Inflammatory macrophage (primary cell): ENCODE data around the gene TESMIN.

Experiments used
- DNase-seq, 2 donors: peaks; one replicate each; pipeline ENCODE4 v3.0.0-alpha.2; 2020 to 2022
- total RNA-seq, 18 experiments: gene quantifications; one replicate each; lab custom pipeline; 2026; ENCODE audit warnings: mixed read lengths in 6 of 18, inconsistent platforms in 2 of 18; lab: John Stamatoyannopoulos, UW

TESMIN gene
- 0 to 2.1 (median 0.17) reads per million in 18 experiments for total RNA-seq

DNA sequence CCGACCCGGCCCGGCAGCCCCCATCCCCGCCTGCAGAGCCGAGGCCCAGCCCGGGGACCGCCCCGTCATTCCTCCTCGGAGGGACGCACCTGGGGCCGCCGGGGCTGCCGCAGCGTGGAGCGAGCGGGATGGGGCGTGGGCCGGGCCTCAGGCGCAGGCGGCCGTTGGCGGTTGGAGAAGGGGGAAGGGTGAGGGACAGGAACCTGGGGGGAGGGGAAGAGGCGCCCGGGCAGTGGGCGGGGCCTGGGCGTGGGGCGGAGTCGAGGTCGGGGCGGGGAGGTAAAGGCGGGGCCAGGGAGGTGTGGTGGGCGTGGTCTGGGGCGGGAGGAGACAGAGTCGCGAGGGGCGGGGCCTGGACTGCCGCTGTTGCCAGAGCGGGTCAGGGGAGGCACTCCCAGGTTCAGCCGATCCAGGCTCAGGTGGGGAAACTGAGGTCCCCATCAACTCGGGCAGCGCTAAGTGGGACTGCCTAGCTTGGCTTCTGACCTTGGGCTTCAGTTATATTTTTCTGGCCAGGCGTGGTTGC lies at the start of gene TESMIN:
Gene TESMIN, minus strand, starts transcription at position 190 of the 526 bp plus-strand sequence. CDS start 860 bp downstream, outside the sequence.
- peak; percentile 82 for DNase-seq

DNA sequence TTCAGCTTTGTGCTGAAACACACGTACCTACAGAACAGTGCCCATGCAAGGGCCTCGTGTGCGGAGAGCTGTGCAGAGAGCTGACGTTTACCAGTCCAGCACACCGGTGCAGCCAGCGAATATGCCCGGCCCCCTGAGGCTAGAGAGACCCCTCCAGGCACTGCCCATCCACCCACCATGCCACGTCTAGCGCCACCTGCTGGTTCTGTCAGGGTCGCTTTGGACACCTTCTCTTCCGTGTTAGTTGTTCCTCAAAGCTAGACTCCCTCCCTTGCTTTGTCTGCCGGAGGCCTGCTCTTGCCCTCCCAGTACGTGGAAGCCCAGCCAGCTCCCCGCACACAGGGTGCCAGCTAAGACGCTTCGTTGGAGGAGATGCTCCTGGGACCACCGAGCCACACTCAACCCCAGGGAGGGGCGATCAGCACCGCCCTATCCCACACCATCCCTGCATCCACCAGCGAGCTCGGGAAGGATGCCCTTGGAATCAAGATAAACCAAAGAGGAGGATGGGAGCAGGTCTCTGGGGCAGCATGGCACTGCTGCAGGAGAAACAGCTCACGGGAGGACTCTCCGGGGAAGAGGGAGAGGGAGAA lies 47.0 kb upstream of the TESMIN start:
- peak; percentile 28 to 49 for DNase-seq

- DNase-seq: no peak
Observed at GRCh38 chr11:68796801-68797200, 45.5 kb upstream of the TESMIN start.

GRCh38 chr11:68792400-68792966 lies 41.2 kb upstream of the TESMIN start:
- DNase-seq: no peak

GRCh38 chr11:68784653-68785052 lies 33.3 kb upstream of the TESMIN start:
- DNase-seq: no peak

GRCh38 chr11:68783216-68783821 lies 32.0 kb upstream of the TESMIN start:
- DNase-seq: no peak

- no peak for DNase-seq
Observed at GRCh38 chr11:68782711-68783110, 31.4 kb upstream of the TESMIN start.

- DNase-seq: peak in 1 of 2 donors; percentile 8
Observed at GRCh38 chr11:68780829-68781228, 29.5 kb upstream of the TESMIN start.

- DNase-seq: no peak
Observed at GRCh38 chr11:68778205-68778604, 26.9 kb upstream of the TESMIN start.

- DNase-seq: no peak
Observed at GRCh38 chr11:68776442-68777235, 25.3 kb upstream of the TESMIN start.

DNA sequence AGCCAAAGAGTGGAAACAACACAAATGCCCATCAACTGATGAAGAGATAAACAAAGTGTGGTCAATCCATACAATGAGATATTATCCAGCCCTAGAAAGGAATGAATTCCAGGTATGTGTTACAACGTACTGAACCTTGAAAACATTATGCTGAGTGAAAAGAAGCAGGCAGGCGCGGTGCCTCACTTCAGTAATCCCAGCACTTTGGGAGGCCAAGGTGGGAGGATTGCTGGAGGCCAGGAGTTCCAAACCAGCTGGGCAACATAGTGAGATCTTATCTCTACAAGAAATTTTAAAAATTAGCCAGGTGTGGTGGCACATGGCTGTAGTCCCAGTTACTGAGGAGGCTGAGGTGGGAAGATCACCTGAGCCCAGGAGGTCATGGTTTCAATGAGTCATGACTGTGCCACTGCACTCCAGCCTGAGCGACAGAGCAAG lies 24.6 kb upstream of the TESMIN start:
- DNase-seq: no peak

DNA sequence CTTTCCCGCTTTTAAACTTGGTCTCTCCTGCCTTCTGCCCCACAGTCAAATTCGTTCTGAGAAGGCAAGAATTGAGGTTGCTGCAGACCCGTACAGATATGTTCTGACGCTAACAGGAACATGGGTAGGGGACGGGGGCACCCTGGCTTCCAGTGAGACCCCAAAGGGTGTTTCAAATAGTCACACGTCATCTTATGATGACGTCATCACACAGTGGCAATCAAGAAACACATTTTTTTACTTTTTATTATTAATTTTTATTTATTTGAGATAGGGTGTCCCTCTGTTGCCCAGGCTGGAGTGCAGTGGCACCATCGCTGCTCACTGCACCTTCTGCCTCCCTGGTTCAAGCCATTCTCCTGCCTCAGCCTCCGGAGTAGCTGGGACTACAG lies 22.9 kb upstream of the TESMIN start:
- no peak for DNase-seq

DNA sequence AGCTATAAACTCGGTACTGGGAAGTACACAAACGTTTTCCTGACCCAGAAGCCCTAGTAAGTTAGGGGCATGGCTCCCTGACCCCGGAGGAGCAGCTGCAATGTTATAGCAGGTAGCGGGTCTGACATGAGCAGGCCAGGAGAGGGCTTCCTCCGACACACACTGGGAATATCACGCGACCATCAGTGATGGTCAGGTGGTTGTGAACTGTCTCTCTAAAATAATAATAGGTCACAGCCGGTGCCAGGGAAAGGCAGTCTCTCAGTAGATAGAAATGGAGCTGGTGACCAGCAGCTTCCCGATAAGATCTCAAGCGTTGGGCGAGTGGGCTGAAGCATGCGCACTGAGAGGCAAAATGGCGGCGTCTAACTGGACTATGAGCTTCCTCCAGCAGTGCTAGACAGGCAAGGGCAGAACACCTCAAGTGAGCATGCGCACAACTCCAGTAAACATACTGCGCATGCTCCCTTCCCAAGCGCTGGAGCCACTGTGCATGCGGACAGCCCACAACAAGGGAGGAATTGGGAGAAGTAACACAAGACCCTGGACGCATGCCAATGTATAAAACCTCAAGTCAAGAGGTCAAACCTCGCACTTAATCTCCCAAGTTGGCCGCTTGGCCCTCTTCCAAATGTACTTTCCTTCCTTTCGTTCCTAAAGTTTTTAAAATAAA lies 22.3 kb upstream of the TESMIN start:
- DNase-seq: no peak

- DNase-seq: no peak
Observed at GRCh38 chr11:68772936-68773335, 21.6 kb upstream of the TESMIN start.

GRCh38 chr11:68770781-68771180 lies 19.5 kb upstream of the TESMIN start:
- no peak for DNase-seq

GRCh38 chr11:68767672-68768071 lies 16.4 kb upstream of the TESMIN start:
- peak in 1 of 2 donors; percentile 17 for DNase-seq

DNA sequence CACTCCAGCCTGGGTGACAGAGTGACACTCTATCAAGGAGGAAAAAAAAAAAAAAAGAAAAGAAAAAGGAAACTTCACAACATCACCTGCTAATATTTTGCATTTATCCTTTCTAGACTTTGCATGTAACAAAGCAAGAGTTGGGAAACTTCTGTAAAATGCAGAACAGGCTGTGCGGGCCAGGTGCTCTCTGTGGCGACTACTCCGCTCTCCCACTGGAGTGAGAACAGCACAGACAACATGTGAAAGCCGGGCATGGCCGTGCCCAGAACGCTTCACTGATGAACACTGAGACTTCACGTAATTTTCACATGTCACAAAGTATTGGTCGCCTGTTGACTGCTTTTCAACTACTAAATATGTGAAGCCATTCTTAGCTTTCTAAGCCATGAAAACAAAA lies 15.5 kb upstream of the TESMIN start:
- no peak for DNase-seq

DNA sequence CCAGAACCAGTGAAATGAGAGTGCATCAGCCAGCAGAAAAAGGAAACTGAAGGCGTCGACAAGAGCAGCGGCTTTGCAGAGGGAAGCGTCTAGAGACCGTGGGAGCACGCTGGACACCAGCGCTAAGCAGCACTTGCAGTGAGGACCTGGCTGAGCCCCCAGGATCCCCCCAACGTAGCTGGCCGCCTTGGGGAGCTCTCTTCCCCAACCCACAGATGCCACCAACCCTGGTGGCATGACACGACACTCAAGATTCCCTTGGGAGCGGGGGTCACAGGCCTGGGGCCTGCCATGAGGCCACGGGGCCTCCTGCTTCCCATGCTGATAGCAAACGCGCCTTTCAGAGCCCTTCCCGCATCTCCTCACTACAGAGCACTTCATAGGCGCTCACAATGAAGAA lies 13.4 kb upstream of the TESMIN start:
- DNase-seq: no peak

GRCh38 chr11:68763926-68764657 lies 12.8 kb upstream of the TESMIN start:
- no peak for DNase-seq

GRCh38 chr11:68763181-68763721 lies 11.9 kb upstream of the TESMIN start:
- DNase-seq: no peak

GRCh38 chr11:68762481-68762880 lies 11.2 kb upstream of the TESMIN start:
- no peak for DNase-seq

DNA sequence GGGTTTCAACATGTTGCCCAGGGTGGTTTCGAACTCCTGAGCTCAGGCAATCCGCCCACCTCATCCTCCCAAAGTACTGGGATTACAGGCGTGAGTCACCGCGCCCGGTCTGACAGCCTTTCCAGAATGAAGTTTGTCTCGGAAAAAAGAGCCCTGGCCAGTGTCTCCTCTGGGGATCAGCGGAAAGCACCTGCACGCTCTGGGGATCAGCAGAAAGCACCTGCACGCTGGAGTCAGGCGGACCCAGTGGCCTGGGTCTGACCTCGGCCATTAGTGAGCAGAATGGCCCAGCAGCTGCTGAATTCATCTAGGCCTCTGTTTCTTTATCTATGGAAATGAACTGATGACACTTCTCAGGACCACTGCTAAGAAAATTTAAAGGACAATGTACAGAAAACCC lies 10.5 kb upstream of the TESMIN start:
- no peak for DNase-seq
